ENCODE measurements around the gene PHOSPHO2. TPM values are rescaled to one million over a fixed set of nuclear protein-coding genes. Genes with fewer than 3 reads are reported as not detected.

PHOSPHO2 gene
- polyA plus RNA-seq, 5 donors, result 9.4 to 17.0 (median 15.6) TPM

Other genes with a start within 250 kb of the PHOSPHO2 start
- gene BBS5, start 215.0 kb upstream of the PHOSPHO2 start, polyA plus RNA-seq (ENCODE audit: insufficient read depth in 1 of 5, insufficient read length in 5 of 5, low replicate concordance in 1 of 5), result 10 to 100 TPM; 10.2 to 17.8 (median 14.7) TPM
- gene KLHL41, start 184.8 kb upstream of the PHOSPHO2 start, polyA plus RNA-seq (ENCODE audit: insufficient read depth in 1 of 5, insufficient read length in 5 of 5, low replicate concordance in 1 of 5), result 100 to 1,000 TPM in 1 of 5 donors, 1 to 10 TPM in 4; 1.2 to 126 (median 2.8) TPM
- 10 to 100 TPM; 33.7 to 46.5 (median 41.4) TPM for gene FASTKD1, start 120.6 kb upstream of the PHOSPHO2 start, polyA plus RNA-seq (ENCODE audit: insufficient read depth in 1 of 5, insufficient read length in 5 of 5, low replicate concordance in 1 of 5)
- 100 to 1,000 TPM in 1 of 5 donors, 10 to 100 TPM in 4; 63.2 to 111 (median 94.8) TPM for gene PPIG, start 110.1 kb upstream of the PHOSPHO2 start, polyA plus RNA-seq (ENCODE audit: insufficient read depth in 1 of 5, insufficient read length in 5 of 5, low replicate concordance in 1 of 5)
- 1 to 10 TPM; 1.1 to 4.2 (median 2.3) TPM for gene CFAP210, start 64 bp upstream of the PHOSPHO2 start, polyA plus RNA-seq (ENCODE audit: insufficient read depth in 1 of 5, insufficient read length in 5 of 5, low replicate concordance in 1 of 5)
- gene KLHL23, start 39.4 kb downstream of the PHOSPHO2 start, polyA plus RNA-seq (ENCODE audit: insufficient read depth in 1 of 5, insufficient read length in 5 of 5, low replicate concordance in 1 of 5), result 10 to 100 TPM; 25.8 to 47.8 (median 44.6) TPM
- 100 to 1,000 TPM; 146 to 190 (median 175) TPM for gene SSB, start 104.4 kb downstream of the PHOSPHO2 start, polyA plus RNA-seq (ENCODE audit: insufficient read depth in 1 of 5, insufficient read length in 5 of 5, low replicate concordance in 1 of 5)
- 10 to 100 TPM; 44.1 to 56.6 (median 52.9) TPM for gene METTL5, start 130.4 kb downstream of the PHOSPHO2 start, polyA plus RNA-seq (ENCODE audit: insufficient read depth in 1 of 5, insufficient read length in 5 of 5, low replicate concordance in 1 of 5)
- 10 to 100 TPM; 31.7 to 50.9 (median 44.4) TPM for gene UBR3, start 133.0 kb downstream of the PHOSPHO2 start, polyA plus RNA-seq (ENCODE audit: insufficient read depth in 1 of 5, insufficient read length in 5 of 5, low replicate concordance in 1 of 5)